Measurements from ENCODE around the gene PIRT. TPM values are rescaled to one million over a fixed set of nuclear protein-coding genes. Genes with fewer than 3 reads are reported as not detected.
A peak's percentile ranks its signal among the peaks of the same experiment; 100 is the strongest.

PIRT gene
- total RNA-seq, 1 donor from 2014 or later, result not detected

GRCh38 chr17:10821770-10822169, 16.1 kb downstream of the PIRT start:
- DNase-seq (ENCODE audit: low read depth), result no peak

DNA sequence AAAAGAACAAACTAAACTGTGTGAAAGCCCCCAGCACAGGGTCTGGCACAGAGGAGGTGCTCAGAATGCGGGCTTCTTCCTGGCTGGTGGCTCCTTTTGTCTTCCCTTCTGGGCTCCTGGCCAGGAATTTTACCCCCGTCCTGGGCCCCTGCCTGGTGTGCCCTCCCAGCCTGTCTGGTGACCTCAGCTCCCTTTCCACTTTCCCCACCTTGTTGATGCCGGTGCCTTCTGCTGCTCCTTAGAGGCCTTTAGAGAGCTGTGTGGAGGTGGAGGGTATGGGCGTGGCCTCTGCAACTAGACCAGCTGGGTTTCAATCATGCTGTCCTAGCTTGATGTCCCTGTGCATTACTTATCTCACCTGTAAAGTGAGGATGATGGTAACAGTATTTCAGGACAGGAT, 16.8 kb downstream of the PIRT start:
- DNase-seq (ENCODE audit: low read depth), result no peak

DNA sequence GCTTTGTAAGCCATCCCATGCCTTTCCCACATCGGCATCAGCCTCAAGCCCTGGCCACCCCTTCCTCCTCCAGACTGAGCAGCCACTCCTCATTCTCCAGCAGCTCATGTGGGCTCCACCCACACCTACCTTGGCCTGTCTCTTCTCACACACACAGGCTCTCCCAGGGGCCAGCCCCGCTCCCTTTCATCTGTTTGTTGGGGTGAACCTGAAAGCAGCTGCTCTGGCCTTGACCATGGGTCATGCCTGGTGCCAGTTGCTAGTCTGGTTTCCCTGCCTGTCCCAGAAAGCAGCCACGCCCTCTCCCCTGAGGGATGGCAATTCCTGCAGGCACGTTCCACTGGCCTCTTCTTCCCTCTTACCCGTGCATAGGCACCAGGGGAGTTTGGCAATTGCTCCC, 22.6 kb downstream of the PIRT start:
- peak; percentile 8 for DNase-seq (ENCODE audit: low read depth)

DNA sequence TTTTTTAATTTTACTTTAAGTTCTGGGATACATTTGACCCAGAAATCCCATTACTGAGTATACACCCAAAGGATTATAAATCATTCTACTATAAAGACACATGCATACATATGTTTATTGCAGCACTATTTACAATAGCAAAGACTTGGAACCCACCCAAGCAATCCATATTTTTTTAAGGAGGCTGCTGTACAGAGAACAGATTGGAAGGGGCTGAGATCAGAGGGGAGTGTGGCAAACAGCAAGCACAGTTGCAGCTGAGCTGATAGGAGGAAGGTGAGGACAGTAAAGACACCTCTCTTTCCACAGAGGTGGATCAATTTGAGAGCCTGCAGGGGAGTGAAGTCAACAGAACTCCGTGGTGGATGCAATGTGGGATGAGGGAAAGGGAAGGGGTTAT, 23.8 kb downstream of the PIRT start:
- DNase-seq (ENCODE audit: low read depth), result no peak

DNA sequence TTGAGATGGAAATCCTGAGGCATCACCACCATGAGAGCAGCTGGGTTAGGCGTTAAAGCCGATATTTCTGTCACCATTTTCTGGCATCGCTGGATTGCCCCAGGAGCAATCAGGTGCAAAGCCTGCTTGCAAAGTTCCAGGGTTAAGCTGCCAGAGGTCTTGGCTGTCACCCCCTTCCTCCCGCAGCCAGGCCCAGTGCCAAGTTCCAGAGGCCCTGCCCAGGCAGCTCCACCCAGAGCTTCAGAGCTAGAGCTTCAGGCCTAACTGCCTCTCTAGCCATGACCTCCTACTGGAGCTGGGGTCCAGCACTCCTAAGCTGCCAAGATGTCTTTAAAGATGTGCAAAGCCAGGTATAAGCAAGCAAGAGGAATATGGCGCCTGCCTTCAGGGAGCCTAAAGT, 25.2 kb downstream of the PIRT start:
- DNase-seq (ENCODE audit: low read depth), result no peak

DNA sequence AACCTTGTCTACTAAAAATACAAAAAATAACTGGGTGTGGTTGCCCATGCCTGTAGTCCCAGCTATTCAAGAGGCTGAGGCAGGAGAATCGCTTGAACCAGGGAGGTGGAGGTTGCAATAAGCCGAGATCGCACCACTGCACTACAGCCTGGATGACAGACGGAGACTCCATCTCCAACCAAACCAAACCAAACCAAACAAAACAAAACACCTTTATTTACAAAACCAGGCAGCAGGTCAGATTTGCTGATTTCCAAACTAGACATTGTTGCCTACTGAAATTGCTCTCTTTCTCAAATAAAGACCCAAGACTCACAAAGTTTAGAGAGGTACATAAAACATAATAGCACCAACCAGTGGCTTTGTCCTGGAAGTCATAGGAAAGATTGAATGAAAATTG, 28.3 kb downstream of the PIRT start:
- no peak for DNase-seq (ENCODE audit: low read depth)

DNA sequence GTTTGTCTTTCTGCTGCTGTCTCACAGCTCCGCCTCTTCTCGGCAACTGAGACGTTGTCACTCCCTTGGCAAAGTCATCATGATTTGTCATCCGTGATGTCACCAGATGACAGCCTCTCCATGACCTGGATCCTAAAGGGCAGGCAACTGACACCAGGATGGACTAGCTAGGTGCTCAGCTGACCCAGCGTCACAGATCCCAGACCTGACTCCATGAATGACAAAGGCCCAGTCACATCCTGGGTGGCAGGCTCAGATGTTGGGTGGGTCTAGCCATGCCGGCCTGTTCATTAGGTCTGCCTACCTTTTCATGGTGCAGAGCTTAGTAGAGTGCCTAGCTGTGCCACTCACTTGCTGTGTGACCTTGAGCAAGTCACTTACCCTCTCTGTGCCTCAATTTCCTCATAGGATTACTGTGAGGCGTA, 30.2 kb downstream of the PIRT start:
- no peak for DNase-seq (ENCODE audit: low read depth)

- no peak for DNase-seq (ENCODE audit: low read depth)
Observed at GRCh38 chr17:10806545-10807262, 31.2 kb downstream of the PIRT start.

- no peak for DNase-seq (ENCODE audit: low read depth)
Observed at GRCh38 chr17:10805911-10806310, 32.0 kb downstream of the PIRT start.

- DNase-seq (ENCODE audit: low read depth), result no peak
Observed at GRCh38 chr17:10804546-10804945, 33.3 kb downstream of the PIRT start.

GRCh38 chr17:10803830-10804475, 33.9 kb downstream of the PIRT start, which contains the start of gene TMEM238L:
TSS of gene TMEM238L (minus strand) at chr17:10804099. CDS start at chr17:10803963, 136 bp downstream.
- DNase-seq (ENCODE audit: low read depth), result no peak

DNA sequence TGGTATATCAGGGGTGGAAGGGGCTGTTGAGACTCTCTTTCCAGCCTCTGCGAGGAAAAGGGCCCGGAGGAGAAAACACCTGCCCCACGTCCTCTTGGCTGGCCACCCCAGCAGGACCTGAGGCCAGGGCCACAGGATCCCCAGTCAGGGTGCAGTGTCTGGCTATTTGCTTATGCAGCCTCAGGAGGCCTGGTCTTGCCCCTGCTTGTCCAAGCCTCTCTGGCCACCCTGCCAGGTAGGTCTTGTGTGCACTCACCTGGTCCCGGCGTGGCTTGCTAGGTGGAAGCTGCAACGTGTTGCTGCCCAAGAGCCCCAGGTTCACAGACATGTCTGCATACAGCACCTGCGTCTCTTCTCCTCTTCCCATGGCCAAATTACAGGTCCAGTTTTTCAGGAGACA, 34.5 kb downstream of the PIRT start:
- no peak for DNase-seq (ENCODE audit: low read depth)

DNA sequence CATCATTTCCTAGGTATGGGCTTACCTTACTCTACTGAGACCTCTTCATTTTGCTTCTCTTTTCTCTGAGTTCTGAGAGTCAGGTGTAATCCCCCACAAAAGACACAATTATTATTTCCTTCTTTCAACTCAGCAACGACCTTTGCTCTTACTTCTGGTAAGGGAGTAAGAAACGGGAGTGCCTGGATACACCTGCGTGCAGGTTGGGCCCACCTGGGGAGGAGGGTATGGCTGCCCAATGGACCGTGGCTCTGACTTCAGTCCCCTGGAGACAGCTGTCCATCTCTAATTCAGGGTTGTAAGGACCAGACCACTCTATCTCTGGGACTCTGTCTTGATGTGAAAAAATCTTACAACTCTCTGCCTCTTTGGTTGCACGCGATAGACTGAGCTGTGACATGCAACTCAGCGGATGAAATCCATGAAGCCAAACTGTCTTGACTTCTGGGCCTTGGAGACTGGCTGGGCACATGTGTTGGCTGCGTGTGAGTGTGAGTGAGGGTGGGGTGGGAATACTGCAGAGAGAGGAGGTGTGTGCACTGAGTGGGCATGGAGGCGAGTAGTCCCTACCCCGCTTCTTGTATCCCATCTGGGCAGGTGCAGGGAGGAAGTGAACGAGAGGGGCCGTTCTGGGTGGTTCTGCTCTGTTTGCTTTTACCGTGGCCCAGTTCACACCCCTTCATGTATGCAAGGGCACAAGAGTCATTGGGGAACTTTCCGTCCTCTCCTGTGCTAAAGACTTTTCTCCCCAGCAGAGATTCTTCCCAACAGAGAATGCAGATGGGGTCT, 35.2 kb downstream of the PIRT start:
- DNase-seq (ENCODE audit: low read depth), result no peak

GRCh38 chr17:10799407-10799806, 38.5 kb downstream of the PIRT start:
- DNase-seq (ENCODE audit: low read depth), result no peak

DNA sequence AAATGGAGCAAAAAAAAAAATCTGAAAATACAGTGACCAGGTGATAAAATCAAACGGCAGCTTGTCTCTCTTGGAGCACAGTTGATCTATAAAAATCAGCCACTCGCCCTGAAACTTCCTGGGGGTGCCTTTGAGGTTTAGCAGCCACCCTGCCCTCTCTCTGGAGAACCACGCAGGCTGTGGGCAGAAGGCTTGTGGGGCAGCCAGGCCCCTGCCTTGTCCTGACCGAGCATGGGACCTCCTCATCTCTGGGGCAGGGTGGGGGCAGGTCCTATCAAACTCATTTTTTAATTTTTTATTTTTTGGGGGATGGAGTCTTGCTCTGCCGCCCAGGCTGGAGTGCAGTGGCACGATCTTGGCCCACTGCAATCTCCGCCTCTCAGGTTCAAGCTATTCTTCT, 39.0 kb downstream of the PIRT start:
- DNase-seq (ENCODE audit: low read depth), result no peak

GRCh38 chr17:10798332-10798749, 39.5 kb downstream of the PIRT start:
- no peak for DNase-seq (ENCODE audit: low read depth)

- DNase-seq (ENCODE audit: low read depth), result no peak
Observed at GRCh38 chr17:10797476-10798328, 40.2 kb downstream of the PIRT start.

- no peak for DNase-seq (ENCODE audit: low read depth)
Observed at GRCh38 chr17:10793816-10794215, 44.1 kb downstream of the PIRT start.

DNA sequence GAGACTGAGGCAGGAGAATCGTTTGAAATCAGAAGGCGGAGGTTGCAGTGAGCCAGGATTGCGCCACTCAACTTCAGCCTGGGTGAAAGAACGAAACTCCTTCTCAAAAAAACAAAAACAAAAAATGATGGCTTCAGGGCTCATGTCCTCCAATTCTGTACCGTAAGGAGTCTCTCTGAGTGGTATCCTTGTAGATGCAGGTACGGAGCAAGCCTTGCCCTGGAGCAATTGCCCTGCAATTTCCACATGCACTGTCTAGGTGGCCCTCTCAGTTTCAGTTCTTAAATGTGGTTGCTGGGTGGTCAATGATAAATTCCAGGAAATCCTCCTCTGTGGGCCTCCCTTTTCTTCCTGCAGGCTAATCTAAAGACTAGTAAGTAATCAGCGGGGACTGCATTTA, 44.6 kb downstream of the PIRT start:
- no peak for DNase-seq (ENCODE audit: low read depth)

GRCh38 chr17:10792151-10792550, 45.7 kb downstream of the PIRT start:
- no peak for DNase-seq (ENCODE audit: low read depth)
